Amniotic stem cell (primary cell): ENCODE results near the gene SUGCT.

Experiments used
- DNase-seq: peaks from one replicate; lab custom pipeline; 2025; lab: John Stamatoyannopoulos, UW

SUGCT gene

DNA sequence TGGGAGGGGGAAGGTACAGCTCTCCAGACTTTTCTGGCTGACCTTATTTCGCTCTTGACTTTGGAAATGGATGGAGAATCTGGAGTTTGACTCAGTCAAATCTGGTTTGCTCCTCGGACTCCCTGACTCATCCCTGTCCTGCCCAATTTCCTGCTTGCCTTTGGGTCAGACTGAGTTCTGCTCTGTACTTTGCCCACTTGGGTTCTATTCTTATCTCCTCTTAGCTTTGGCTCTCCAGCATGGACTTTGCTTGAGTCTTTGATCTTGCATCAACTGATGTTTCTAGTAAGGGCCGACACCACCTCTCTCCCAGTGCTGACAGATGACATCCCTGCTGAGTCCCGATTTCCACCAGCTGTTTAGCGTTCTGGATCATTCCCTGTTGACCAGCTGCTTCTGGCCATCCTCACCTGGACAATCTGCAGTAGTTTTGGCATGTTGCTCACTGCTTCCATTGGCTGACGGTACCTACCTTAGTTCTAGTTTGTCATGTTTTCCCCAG is 335.3 kb downstream of the SUGCT start:
- peak; percentile 13 for DNase-seq

DNA sequence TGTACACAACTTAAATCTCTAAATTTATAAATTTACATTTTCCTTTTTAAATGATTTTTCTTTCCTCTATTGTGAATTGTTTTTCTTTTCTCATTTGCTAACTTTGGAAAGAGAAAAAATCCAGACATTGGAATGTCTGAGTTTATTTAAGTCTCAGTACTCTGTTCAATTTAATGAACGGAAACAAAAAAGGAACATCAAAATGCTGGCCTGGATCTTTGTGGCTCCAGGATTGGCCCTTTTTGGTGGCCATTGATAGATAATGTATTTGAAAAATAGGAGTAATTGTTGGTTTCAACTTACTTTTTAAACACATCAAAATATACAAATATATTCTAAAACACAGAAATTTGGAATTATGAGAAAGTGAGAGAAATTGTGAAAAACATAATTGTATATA is 336.0 kb downstream of the SUGCT start:
- DNase-seq: no peak

GRCh38 chr7:40471891-40472290 is 337.1 kb downstream of the SUGCT start:
- DNase-seq: no peak

DNA sequence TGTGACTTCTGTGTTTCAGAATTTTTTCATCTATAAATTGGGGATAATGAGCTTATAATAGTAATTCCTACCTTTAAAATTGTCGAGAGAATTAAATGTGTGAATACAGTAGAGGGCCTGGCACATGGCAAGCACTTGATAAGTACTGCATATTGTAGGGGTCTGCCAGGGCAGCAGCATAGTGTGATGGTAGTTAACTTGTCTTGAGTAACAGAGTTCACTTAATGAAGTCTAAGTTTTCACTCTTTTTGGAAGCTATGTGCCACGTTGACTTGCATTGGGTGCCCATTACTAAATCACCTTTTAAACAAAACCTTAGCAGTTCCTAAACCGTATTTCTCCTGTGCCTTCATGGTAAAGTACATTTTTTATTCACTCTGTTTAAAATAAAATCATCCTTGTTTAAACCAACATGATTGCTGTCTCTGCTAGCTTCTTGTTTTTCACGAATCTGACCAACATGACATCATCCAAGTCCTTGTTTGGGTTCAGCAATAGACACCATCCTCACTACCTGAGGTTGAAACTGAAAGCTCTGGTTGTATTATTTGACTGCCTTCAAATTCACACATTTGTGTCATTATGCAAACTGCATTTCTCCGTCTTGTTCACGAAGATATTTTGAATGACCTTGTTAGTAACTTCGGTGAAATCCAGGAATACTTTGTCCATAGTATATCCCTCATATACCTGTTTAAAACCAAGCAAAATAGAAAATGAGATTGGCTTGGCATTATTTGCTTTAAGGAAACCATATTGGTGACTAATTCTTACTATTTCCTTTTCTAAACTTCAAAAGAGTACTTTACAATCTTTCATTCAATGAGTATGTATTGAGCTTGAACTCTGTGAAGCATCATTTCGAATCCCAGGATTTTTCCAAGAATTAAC is 340.2 kb downstream of the SUGCT start:
- no peak for DNase-seq

GRCh38 chr7:40475681-40475982 is 340.8 kb downstream of the SUGCT start:
- DNase-seq: no peak

DNA sequence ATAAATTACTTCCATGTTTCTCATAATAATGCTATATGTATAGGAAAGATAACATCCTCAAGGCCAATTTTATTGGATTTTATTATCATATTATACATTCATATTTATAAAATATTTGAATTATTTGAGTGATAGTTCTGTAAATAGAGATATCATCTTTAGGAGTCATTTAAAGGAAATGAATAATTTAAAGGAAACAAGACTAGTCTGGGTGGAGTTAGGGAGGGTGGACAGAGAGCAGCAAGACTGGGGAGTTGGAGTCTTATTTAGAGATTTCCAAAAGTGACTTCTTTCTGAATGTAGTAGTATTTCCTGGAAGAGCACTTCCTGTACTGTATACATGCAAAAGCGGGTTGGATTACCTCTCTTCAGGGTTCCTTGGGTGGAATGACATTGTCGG is 342.3 kb downstream of the SUGCT start:
- no peak for DNase-seq

DNA sequence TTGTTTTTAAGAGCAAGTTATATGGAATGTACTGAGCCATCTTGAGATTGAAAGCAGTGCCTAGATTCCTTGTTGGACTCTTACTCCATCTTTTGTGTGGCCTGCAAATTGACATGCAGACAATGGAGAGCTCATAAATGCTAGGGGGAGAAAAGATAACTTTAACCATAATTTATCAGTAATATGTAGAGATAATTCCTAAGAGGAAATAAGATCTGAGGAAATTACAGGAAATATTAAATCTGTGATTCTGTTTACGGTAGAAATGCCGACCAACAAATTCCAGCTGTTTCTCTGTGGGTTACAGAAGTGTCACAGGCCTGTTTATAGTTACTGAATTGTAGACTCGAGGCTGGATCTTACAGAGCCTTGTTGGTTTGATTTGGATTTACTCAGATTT is 348.0 kb downstream of the SUGCT start:
- no peak for DNase-seq

DNA sequence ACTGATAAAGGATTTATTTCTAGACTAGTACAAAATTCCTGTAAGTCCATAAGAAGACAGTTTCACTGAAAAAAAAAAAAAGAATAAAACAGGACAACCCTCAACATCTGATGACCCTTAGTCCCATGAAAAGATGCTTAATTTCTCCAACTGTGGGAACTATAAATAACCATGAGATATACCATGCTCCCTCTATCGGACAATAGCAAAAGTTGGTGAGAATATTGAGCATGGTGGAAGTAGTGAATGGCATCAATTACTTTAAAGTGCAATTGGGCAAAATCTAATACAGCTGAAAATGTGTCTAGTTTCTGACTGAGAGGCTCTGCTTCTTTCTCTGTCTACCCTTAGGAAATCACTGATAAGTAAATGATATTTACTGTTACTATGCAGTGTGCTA is 348.8 kb downstream of the SUGCT start:
- DNase-seq: no peak

DNA sequence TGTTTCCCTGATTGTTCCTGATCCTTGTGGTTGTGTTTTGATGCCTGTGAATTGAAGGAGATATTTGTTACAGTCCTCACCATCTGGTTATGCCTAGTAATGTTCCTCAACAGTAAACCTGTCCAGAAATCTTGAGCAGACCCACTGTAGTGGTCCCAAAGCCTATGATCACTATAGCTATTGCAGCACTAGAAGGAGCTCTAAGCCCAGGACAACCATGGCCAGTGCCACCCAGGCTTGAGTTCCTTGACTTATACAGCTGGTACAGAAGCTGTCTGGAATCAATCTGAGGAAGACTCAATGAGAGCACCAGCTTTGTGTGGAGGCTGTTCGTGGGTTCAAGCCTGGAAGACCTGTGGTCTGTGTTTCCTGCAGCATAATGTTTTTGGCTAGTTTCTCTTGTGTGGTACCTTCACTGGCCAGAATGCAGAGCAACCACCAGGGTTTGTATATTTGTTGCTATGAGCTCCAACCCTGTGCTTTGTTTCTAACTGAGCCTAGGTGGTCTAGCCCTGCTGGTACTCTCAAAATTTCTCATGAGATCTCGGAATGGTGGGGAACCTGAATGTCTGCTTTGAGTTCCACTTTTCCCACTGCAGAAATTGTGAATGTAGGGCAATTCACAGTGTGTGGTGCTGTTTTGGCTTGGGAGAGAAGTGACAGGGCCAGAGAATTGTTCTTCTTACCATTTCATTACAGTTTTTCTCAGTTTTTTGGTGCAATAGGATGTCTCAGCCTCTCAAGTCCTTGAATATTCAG is 355.2 kb downstream of the SUGCT start:
- no peak for DNase-seq

DNA sequence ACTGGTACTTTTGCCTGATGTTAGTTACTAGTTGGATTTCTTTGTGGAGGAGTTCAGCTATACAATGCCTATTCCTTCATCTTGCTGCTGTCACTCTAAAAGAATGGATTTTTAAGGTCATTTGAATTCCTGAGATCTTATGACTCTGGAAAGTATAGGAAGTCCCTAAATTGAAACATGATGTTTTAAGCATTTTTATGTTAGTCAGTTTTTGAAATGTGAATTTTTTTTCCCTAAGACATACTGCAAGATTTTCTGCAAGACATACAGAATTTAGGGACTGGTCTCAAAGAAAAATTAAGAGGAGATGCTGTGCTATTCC is 355.8 kb downstream of the SUGCT start:
- DNase-seq: no peak

GRCh38 chr7:40492946-40493345 is 358.1 kb downstream of the SUGCT start:
- no peak for DNase-seq

GRCh38 chr7:40493609-40494051 is 358.8 kb downstream of the SUGCT start:
- no peak for DNase-seq

DNA sequence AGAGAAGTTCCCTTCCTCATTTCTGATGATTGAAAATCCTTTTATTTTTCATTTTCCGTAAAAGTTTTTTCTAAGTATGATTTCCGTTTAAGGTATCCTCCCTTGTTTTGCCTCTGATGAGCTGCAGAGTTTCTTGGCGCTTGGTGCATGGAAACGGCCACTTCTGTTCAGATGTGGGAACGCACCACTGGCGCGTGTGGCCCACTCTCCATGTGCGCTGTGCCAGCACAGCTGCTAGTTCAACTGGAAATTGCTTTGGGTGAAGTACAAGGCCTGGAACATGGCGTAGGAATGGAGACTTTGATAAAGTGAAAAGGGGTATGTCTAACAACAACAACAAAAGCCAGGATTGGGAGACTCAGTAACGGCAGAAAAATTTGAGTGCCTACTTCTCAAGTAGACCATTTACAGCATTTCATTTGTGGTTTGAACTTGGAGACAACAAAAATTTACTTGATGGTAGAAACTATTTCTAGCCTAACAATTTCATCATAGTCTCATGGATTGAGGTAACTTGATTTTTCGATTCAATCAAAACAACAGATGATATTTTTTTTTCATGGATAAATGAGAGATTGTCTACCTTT is 364.2 kb downstream of the SUGCT start:
- no peak for DNase-seq

DNA sequence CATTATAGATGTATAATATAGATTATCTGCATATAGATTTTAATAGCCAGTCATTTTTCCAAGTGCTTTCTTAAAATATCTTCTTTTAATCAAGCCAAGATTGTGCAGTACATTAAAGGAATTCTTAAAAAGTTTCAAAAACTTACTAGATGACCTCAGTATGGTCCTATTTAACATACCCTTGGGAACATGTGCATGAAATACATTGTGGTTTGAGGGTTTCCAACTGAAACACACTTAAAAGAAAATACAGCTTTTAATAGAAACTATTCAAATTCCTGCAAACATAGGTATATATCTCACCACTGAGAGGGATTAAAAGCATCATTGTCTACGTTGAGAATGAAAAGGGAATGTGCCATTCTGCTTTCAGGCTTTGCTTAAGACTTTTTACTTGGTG is 364.9 kb downstream of the SUGCT start:
- DNase-seq: no peak

GRCh38 chr7:40500219-40500618 is 365.4 kb downstream of the SUGCT start:
- no peak for DNase-seq

DNA sequence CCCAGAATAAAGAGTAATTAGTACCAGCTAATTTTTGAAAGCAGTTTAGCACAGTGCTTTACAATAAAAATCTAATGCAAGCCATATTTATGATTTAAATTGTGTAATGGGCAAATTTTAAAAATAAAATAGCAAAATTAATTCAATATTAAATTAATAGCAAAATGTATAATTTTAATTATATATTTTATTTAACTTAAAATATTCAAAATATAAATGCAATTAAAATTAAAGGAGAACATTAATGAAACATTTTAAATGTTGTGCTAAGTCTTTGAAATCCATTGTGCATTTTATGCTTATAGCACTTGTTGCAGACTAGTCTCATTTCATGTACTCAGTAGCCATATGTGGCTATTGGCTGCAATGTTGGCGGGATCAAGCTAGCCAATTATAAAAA is 367.6 kb downstream of the SUGCT start:
- DNase-seq: no peak

- no peak for DNase-seq
Measured at GRCh38 chr7:40506158-40506557, 371.4 kb downstream of the SUGCT start.

- no peak for DNase-seq
Measured at GRCh38 chr7:40507166-40507565, 372.4 kb downstream of the SUGCT start.

GRCh38 chr7:40509287-40509996 is 374.6 kb downstream of the SUGCT start:
- no peak for DNase-seq

DNA sequence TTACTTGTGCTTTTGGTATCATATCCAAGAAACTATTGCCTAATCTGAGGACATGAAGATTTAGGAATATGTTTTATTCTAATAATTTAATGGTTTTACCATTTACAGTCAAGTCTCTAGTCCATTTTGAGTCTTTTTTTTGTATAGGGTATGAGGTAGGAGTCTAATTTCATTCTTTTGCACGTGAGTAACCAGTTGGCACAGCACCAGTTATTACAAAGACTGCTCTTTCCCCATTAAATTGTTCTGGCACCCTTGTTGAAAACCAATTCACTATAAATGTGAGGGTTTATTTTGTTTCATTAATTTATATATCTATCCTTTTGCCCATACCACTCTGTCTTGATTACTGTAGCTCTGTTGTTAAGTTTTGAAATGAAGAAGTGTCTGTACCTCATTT is 381.6 kb downstream of the SUGCT start:
- DNase-seq: no peak

DNA sequence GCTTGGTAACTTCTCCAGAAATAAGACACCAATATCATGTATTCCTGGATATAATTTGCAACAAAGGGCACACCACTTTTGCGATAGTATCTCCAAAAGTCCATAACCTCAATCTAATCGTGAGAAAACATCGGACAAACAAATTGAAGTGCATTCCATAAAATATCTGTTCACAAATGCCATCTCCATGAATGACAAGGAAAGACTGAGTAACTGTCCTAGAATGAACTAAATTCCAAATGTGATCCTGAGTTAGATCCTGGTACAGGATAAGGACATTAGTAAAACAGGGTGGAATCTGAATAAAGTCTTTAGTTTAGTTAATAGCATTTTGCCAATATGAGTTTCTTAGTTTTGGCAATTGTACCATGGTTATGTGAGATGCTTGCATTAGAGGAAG is 384.2 kb downstream of the SUGCT start:
- no peak for DNase-seq

GRCh38 chr7:40520986-40521738 is 386.4 kb downstream of the SUGCT start:
- no peak for DNase-seq
